ENCODE data around the gene SFMBT2.

Gene SFMBT2

DNA sequence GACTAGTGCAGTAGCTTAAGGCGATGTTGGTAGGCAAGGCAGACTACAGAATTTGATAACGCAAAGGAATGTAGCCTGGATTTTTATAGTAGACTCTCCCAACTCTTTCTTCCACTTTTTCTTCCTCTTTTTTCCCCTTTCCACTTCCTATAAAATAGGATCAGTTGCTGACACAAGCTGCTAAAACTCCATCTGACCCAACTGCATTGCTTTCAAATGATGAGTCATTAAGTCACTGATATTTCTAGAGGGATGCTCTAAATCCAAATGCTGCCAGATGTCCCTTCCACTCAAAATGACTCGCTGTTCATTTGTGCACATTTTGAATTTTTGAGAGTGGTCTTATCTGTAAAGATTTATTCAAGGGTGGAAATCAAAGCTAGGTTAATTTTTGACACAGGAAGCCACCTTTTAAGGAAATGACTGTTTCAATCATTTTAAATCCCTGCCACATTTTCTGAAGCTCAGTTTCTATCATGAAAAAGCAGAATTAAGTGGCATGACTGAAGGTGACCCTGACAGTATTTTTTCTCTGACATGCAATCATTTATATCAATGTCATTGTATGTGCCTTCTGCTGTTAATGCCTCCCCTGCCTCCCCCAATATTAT is 25.8 kb upstream of the SFMBT2 start:
- H3K4me3 ChIP-seq (ENCODE audit: low read depth, low read length): no peak overlapping the region
- ChIA-PET POLR2A (no interaction called here), CTCF (interaction anchor here (1.2 kb wide), 1 partner anchor 251 kb away, joined by 3 read pairs; no protein-coding TSS in a partner anchor)
- TF ChIP-seq, protein P1, sequence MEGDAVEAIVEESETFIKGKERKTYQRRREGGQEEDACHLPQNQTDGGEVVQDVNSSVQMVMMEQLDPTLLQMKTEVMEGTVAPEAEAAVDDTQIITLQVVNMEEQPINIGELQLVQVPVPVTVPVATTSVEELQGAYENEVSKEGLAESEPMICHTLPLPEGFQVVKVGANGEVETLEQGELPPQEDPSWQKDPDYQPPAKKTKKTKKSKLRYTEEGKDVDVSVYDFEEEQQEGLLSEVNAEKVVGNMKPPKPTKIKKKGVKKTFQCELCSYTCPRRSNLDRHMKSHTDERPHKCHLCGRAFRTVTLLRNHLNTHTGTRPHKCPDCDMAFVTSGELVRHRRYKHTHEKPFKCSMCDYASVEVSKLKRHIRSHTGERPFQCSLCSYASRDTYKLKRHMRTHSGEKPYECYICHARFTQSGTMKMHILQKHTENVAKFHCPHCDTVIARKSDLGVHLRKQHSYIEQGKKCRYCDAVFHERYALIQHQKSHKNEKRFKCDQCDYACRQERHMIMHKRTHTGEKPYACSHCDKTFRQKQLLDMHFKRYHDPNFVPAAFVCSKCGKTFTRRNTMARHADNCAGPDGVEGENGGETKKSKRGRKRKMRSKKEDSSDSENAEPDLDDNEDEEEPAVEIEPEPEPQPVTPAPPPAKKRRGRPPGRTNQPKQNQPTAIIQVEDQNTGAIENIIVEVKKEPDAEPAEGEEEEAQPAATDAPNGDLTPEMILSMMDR (IDR thresholded peaks at IDR 0.05; ENCODE audit: insufficient read depth, low read length, missing control alignments): no peak
- no peak for DNase-seq (ENCODE audit: low read depth, low spot score)

DNA sequence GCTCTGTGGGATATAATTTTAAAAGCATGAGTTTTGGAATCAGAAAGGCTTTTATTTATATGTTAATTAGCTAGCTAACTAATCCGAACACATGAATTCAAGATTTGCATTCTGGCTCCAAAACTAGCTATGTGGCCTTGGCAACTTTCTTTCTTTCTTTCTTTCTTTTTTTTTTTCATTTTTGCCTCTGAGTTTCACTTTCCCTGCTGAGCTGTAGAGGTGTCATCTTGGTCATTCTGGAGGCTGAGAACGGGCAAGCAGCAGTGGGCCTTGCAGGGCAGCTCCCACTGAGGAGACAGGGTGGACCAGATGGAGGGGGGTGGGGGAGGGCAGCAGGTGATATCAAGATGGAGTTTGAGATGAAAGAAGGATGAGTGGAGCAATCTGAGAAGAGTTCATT is 24.8 kb upstream of the SFMBT2 start:
- DNase-seq (ENCODE audit: low read depth, low spot score): no peak
- ChIA-PET POLR2A (no interaction called here), CTCF (no interaction called here)
- H3K4me3 ChIP-seq (ENCODE audit: low read depth, low read length): no peak overlapping the region
- TF ChIP-seq, protein P1 (IDR thresholded peaks at IDR 0.05; ENCODE audit: insufficient read depth, low read length, missing control alignments): no peak

DNA sequence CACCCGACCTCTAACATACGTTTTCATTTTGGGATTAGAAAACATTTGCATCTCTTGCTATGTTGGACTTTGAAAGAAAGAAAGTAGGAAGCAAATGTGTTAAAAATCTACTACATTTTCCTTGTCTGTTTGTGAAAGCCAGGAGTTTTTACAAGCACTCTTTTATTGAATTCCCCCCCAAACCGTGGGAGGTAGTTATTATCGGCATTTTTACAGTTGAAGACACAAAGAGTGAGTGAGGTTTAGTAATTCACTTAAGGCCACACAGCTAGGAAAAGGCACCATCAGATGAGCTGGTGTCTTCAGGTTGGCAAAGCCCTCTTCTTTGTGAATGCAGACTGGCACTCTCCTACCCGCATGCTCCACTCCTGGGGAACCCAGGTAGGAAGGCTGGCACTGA is 23.5 kb upstream of the SFMBT2 start:
- TF ChIP-seq, protein P1 (IDR thresholded peaks at IDR 0.05; ENCODE audit: insufficient read depth, low read length, missing control alignments): no peak
- no peak for DNase-seq (ENCODE audit: low read depth, low spot score)
- H3K4me3 ChIP-seq (ENCODE audit: low read depth, low read length): no peak overlapping the region
- ChIA-PET CTCF (no interaction called here), POLR2A (no interaction called here)

DNA sequence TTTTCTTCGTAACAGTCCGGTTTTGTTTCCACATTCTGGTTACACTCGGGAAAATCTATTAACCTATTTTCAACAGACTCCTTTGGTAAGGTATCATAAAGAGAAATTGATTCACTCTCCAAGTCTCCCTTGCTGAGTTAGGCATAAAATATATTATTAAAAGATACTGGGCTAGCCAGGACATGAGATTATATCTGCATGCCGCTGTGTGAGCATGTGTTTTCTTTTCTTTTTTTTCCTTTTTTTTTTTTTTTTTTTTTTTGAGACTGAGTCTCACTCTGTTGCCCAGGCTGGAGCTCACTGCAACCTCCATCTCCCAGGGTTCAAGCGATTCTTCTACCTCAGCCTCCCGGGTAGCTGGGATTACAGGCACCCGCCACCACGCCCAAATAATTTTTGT is 23.0 kb upstream of the SFMBT2 start:
- CTCF ChIA-PET: no interaction called here
- POLR2A ChIA-PET: no interaction called here
- no peak overlapping the region for H3K4me3 ChIP-seq (ENCODE audit: low read depth, low read length)
- DNase-seq (ENCODE audit: low read depth, low spot score): no peak
- TF ChIP-seq, protein P1 (IDR thresholded peaks at IDR 0.05; ENCODE audit: insufficient read depth, low read length, missing control alignments): no peak

DNA sequence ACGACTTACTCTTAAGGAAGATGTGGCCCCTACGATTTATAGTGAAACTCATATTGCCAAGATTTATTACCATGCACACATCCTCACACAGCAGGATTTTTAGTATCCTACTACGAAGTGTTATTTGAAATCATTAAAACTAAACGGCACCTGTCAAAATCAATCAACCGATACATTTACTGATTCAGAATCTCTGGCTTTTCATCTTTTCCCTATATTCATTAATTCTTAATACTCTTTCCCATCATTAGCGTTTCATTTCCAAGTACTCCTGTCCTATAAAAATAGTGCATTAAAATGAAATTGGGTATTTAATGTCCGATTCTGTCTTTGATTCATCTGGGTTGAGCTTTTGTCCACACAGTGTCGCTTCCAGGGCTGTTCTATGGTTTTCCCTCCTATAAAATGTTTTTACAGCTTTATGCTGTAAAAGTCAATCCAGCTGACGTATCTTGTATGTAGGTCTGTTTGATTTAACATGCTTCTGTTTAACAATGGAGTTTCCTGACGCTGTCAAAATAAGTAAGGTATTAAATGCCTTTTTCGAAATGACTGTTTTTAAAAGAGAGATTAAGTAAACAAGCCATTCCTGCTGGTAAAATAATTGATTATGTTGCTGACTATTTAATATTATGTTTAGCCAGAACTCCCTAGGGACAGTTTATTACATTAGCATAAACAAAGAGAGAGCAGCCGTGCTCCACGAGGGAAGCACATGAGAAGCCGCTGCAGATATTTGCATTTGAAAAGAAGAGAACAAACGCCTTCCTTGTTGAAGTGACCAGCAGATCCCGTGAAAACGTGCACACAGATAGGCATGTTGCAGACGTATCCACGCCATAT is 22.3 kb upstream of the SFMBT2 start:
- TF ChIP-seq, protein P1 (IDR thresholded peaks at IDR 0.05; ENCODE audit: insufficient read depth, low read length, missing control alignments): no peak
- ChIA-PET POLR2A (no interaction called here), CTCF (no interaction called here)
- no peak for DNase-seq (ENCODE audit: low read depth, low spot score)
- H3K4me3 ChIP-seq (ENCODE audit: low read depth, low read length): no peak overlapping the region

DNA sequence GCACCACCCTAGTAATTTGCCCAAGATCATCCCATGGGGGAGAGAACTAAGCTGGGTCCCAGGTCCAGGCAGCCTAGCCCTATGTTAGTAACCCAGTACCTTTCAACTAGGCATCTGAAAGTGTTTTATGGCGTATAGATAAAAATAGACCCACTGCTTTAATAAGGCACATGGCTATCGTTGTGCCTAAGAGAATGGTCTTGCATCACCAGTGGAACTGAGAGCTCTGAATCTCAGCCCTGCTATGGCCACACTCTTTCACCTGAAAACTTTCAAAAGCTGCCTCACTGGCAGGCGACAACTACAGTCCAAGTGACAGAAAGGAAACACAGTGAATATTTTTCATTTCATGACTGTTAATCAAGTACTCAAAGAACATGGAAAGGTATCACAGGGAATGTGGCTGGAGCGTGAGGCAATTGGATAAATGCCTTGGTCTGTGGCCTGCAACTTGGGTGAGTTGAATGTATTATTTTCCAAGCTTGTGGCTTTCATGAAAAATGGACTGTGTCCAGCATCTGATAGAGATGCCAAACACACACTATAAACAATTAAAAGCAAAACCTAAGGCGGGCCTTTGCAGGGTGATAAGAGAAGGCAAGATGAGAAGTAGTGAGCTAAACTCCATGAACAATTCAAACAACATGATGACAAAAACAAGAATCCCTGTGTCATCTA is 18.0 kb upstream of the SFMBT2 start:
- TF ChIP-seq, protein P1 (IDR thresholded peaks at IDR 0.05; ENCODE audit: insufficient read depth, low read length, missing control alignments): no peak
- ChIA-PET POLR2A (no interaction called here), CTCF (interaction anchor here (0.6 to 0.9 kb wide), 2 partner anchors 12 to 549 kb away, joined by 3 to 4 read pairs; no protein-coding TSS in a partner anchor)
- no peak for DNase-seq (ENCODE audit: low read depth, low spot score)
- no peak overlapping the region for H3K4me3 ChIP-seq (ENCODE audit: low read depth, low read length)
